ENCODE data around the gene DGKI.

Gene DGKI

DNA sequence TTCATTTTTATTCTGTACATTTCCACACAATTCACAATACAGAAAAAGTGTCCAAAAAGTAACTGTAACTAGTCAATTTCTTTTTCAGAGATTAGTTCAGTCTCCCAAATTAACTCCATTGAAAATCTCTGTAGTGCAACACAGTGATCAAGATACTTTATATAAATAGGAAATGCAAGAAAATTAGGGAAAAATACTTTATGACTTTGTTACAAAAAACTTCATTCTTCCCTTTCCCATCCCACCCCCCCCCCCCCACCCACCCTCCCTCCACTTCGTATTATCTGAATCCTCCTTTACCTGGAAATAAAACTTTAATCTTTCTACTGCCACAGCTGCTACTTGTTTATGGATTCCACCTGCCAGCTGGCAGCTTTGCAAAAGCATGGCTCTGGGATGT lies 465.7 kb downstream of the DGKI start:
- DNase-seq (ENCODE audit: low read depth in 2 of 3, low spot score in 2 of 3), result no peak

DNA sequence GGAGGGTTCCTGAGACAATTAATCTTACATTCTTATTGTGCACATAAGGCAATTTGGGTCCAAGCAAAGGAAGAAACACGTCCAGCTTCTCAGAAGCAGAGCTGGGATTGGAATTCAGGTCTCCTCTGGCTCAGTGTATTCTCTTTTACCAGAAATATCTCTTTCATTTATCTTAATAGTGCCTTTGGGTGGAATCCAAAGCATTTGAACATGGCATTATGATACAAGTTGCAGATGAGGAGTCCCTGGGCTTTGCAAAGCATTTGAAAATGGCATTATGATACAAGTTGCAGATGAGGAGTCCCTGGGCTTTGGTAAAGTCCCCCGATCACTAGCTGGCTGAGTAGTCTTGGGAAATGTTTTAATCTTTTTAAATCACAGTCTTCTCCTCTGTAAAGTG lies 473.3 kb downstream of the DGKI start:
- DNase-seq (ENCODE audit: low read depth in 2 of 3, low spot score in 2 of 3), result no peak

DNA sequence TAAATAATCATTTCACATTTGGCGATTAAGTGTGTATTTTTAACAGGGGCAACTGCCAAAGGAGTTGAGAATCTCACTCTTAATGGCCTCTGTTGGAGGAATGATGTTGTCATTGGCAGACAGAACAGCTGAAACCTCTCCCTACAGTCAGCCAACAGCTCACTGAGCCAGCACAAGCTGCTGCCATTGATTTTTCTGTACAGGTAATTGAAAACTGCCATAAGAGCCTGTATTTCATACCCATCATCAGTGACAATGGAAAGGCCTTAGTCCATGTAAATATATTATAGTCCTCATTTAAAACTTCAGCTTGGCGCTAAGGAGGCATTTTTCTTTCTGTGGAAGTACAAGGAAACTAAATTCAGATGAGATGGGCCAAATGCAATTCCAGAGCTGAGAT lies 475.2 kb downstream of the DGKI start:
- no peak for DNase-seq (ENCODE audit: low read depth in 2 of 3, low spot score in 2 of 3)

DNA sequence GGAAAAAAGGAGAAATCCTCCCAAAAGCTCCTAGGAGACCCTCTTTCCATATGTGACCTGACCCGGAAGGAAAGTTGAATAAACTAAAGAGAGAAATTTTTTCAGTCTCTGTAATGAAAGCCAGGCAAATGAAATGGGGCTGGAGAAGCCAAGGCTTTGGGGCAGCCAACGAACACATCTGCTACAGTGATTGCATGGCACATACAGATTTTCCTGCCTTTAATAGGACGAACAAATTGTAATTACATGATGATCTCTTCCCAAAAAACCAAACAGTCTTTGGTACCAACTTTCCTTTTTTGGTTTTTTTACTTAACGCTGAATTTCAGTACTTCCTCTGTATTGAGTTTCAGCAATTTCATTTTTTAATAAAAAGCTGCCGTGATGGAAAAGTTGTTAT lies 479.8 kb downstream of the DGKI start:
- DNase-seq (ENCODE audit: low read depth in 2 of 3, low spot score in 2 of 3), result no peak

DNA sequence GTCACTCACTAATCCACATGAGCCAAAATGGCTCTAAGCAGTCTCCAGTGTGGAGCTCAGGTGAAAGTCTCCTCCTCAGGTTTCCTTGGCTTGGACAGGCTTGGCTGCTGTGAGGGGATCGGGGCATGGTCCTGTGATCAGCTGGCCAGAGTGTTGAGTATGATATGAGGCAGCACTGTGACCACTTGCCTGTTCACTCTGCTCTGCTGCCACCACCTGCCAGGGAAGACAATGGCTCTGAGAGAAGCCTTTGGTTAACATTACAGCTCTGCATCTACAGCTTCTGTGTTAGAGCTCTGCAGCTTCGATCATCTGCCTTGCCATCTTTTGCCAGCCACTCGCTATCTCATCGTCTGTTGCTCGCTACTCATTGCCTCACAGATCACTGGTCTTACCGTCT lies 483.1 kb downstream of the DGKI start:
- no peak for DNase-seq (ENCODE audit: low read depth in 2 of 3, low spot score in 2 of 3)

DNA sequence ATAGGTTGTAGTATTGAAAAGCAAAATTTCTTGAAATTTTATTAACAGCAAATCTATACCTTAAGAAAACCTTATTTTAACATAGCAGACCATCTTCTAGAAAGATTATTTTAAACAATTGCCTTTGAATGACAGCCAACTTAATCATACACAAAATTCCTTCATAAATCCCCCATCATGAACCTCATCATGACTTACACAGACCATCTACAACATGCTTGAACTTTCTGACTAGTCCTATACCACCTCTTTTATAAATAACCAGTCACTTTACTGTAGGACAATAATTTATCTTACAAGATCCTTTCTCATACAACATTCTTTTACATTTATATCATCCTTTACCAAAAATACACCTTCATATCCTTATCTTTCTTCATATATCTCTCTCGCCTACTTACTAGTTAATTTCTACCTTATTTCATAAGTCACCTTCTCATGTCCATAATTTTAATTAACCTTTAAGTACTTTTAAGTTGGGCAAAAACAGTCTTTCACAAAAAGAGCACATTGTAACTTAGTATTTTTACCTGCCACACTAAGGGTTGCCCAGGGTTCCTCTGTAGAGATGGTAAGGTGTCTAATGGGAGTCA lies 486.6 kb downstream of the DGKI start:
- DNase-seq (ENCODE audit: low read depth in 2 of 3, low spot score in 2 of 3), result no peak

DNA sequence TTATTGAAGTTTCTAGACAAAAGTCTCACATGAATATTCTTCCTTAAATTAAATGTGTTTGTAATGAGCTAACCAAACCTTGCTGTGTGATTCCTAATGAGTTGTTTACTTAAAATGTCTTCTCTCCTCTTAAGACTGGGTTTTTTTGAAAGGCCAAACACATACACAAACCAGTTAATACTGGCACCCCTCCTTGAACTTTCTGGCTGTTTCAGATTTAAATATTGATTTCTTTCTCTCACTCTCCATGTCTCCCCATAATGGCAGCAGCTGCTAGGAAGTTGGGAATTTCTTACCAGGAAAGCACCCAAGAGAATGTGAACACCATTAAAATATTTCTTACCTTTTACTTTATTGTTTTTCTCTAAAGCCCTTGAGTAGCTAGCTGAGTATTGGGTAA lies 491.8 kb downstream of the DGKI start:
- DNase-seq (ENCODE audit: low read depth in 2 of 3, low spot score in 2 of 3), result no peak

DNA sequence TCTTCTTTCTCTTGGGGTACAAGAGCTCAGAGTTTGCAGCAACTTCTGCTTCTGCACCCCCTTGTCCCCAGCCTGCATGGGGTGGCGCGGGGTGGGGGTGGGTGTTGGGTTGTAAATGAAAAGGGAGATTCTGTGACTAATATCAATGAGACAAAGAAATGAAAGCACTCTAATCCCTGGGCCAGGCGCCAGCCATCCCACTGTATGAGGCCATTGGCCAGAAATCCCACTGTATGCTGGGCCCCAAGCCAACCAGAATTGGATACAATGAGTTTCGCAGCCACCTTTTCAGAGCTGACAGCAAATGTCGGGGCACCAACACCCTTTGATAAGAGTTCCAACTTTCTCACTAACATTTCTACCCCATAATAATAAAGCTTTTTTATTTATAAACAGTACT lies 492.4 kb downstream of the DGKI start:
- no peak for DNase-seq (ENCODE audit: low read depth in 2 of 3, low spot score in 2 of 3)

DNA sequence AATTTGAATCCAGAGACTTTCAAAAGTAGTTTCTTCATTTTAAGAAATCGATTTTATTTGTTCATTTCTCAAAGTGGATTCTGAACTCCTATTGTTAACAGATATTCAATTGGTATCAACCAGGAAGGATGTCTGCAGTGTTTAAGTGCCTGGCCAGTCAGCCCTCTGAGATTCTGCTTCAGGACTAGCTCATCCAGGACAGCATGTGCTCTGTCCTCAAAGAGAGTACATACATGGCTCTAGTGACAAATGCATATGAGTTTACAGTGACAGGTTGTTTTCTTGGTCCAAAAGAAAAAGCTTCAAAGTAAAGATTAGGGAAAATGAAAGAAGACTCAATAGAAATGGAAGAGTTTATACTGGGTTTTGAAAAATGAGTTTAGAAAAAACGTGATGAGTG lies 494.8 kb downstream of the DGKI start:
- no peak for DNase-seq (ENCODE audit: low read depth in 2 of 3, low spot score in 2 of 3)

DNA sequence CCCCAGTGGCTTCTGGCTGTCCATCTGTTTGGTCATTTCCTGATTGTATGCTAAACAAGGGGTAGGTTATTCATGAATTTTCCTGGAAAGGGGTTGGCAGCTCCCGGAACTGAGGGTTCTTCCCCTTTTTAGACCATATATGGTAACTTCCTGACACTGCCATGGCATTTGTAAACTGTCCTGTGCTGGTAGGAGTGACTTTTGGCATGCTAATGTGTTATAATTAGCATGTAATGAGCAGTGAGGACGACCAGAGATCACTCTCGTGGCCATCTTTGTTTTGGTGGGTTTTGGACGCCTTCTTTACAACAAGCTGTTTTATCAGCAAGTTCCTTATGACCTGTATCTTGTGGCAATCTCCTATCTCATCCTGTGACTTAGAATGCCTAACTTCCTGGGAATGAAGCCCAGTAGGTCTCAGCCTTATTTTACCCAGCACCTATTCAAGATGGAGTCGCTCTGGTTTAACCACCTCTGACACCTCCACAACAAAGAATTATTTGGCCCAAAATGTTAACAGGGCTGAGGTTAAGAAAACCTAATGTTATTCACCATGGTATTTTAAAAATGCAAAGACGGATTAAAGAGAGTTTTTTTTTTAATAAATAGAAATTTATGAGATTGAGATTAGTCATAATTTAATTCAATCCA lies 500.9 kb downstream of the DGKI start:
- no peak for DNase-seq (ENCODE audit: low read depth in 2 of 3, low spot score in 2 of 3)

DNA sequence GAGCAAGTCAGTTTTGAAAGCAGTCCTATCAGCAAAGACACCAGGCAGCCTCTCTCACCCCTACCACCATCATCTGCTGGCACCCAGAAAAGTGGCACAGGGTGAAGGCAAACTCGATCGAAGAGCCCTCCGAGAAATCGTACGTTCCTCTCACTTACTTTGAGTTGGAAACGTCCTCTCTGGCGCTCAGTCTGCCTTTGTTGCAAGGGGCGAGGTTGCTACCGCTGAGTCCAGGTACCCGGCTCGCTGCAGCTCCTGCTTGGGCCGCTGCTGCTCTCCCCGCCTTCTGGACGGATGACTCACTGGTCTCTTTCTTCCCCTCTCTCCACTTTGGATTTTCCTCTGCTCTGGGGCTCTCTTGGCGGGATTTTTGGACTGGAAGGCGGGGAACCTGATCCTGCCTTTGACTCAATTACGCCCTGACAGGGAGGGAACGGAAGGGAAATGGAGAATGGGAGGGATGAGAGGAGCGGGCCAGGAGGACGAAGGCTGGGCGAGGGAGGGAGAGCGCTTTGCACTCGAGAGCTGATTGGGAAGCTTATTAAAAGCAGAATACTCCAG lies 503.4 kb downstream of the DGKI start, which contains the start of gene PTN:
TSS of gene PTN (minus strand) at position 453 of the 561 bp plus-strand sequence. CDS start 88,760 bp downstream, outside the sequence.
- no peak for DNase-seq (ENCODE audit: low read depth in 2 of 3, low spot score in 2 of 3)

DNA sequence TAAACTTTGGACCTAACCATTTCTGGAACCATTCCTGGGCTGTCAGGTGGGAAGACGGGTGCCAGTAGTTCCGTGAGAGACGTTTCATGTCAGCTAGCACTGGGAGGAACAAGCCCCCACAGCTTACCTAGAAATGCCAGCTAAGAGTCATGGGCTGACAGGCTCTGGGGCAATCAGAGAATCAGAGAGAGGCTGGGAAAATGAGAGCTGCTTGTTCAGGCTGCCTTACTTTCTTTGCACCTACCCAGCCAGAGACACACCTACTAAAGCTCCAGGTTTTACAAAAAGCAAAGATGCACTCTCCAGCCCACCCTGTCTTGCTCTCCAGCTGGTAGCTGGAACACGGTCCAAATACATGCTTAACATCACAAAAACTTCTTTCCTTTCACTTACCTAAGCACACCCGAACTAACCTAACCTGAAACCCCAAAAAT lies 503.9 kb downstream of the DGKI start:
- DNase-seq (ENCODE audit: low read depth in 2 of 3, low spot score in 2 of 3), result no peak

DNA sequence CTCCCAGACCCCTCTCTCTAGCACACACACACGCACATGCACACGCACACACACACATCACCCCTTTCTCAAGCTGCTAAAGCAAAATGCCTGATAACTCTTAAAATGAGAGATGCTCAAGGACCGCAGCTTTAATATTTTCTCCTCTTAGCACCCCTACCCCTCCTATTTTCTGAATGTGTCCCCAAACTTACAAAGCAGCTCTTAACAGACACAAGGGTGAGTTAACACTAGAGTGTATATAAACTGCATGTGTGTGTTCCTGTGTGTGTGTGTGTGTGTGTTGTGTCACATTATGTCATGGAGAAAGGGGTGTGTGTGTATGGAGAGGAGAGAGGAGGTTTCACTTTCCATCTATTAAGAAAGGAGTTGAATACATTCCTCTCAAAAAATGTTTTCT lies 504.5 kb downstream of the DGKI start:
- DNase-seq (ENCODE audit: low read depth in 2 of 3, low spot score in 2 of 3), result no peak

DNA sequence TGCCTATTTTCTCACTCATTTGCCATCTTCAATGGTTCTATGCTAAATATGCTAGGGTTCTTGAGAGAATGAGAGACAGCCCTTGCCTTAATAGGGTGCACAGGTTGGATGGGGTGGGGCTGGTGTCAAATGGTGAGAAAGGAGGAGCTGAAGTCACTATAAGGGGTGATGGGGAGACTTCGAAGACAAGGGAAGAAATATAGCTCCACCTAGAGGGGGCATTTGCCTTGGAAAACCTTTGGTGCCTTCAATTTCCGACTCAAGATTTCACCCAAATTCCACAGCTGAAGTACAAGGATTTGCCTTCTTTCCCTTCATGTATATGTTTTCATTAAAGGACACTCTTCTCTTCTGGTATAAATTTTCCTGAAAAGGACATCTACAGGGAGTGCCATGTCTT lies 508.9 kb downstream of the DGKI start:
- DNase-seq (ENCODE audit: low read depth in 2 of 3, low spot score in 2 of 3), result no peak

DNA sequence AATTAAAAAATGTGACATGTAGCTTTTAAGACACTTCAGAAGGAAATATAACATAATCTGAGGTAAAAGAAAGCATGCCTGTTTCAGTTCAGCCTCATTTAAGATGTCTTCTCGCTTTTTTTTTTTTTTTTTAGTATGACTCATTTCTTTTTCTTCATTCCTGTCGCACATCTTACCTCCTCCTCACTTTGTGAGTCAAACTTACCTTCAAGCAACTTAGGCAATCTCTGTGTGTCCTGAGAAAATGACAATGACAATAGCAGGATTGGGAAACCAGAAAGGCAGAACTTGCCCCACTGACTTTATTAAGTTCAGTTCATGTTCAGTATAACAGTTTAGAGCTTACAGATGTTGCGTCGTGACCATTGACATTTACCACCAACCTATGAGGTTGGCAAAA lies 511.0 kb downstream of the DGKI start:
- no peak for DNase-seq (ENCODE audit: low read depth in 2 of 3, low spot score in 2 of 3)

DNA sequence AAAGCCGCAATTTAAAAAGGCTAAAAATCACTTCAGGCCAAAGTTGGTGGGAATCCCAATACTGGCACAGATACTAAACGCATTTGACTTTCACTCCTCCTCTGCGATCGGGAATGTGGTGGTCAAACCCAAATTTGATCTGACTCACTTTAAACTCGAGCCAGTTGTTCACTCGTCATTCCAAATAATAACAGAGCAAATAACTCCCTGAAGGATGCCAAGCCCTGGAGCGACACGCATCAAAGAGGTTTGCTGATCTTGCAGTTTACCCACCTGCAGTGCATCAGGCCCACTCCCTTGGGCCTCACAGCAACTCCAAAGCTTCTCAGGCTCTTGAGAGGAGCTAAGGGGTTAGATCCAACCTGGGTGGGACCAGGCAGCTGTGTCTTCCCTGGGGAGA lies 515.4 kb downstream of the DGKI start:
- DNase-seq (ENCODE audit: low read depth in 2 of 3, low spot score in 2 of 3), result no peak
